ENCODE measurements around the gene WSB1. TPM values are rescaled to one million over a fixed set of nuclear protein-coding genes. Genes with fewer than 3 reads are reported as not detected.
A peak's percentile ranks its signal among the peaks of the same experiment; 100 is the strongest.

The WSB1 gene
- total and polyA plus RNA-seq, 9 of the 15 experiments (the other 6 are each of a cell fraction or from before 2014, with no cell fraction given): 22.8 to 229 (median 81.1) TPM

Small RNA genes lying within 50 kb of the gene (microRNA-seq; reads per million reads assigned to microRNA genes)
- gene MIR4522 (ENCODE audit: borderline microRNAs expressed): 0.91 reads per million, percentile 4 among the genes with 10 or more reads in this experiment

Small RNA genes lying within 50 kb of the gene (small RNA-seq; reads per million reads assigned to genes)
- gene MIR4522: 0.15 reads per million

Other genes starting within 250 kb of the WSB1 start
- 17.8 and 18.2 TPM in 2 replicates for gene KSR1, start 162.3 kb downstream of the WSB1 start, total RNA-seq (2014; rRNA removed)
- gene KSR1, start 162.3 kb downstream of the WSB1 start, total RNA-seq (2014; rRNA removed; fragmentation: Illumina TruSeq; extraction: Trizol): 14.7 and 18.4 TPM in 2 replicates
- 9.6 and 10.9 TPM in 2 replicates for gene KSR1, start 162.3 kb downstream of the WSB1 start, total RNA-seq (2015; rRNA removed; fragmentation: Illumina TruSeq; extraction: Trizol)
- gene KSR1, start 162.3 kb downstream of the WSB1 start, total RNA-seq (2021): 48.0 and 51.7 TPM in 2 replicates
- gene KSR1, start 162.3 kb downstream of the WSB1 start, polyA plus RNA-seq (2011; rRNA removed): 16.4 and 20.2 TPM in 2 replicates
- gene KSR1, start 162.3 kb downstream of the WSB1 start, polyA plus RNA-seq (2014; fragmentation: Illumina TruSeq; extraction: Trizol): 36.9 and 38.0 TPM in 2 replicates
- gene KSR1, start 162.3 kb downstream of the WSB1 start, polyA plus RNA-seq (2014; fragmentation: Nextera tagmentation; extraction: Ambion mirVana): 1 to 10 TPM; 1.4 TPM
- 29.4 and 33.6 TPM in 2 replicates for gene KSR1, start 162.3 kb downstream of the WSB1 start, polyA plus RNA-seq (2014; rRNA removed)